ENCODE results near the gene TAS2R16.

TAS2R16 gene, protein sequence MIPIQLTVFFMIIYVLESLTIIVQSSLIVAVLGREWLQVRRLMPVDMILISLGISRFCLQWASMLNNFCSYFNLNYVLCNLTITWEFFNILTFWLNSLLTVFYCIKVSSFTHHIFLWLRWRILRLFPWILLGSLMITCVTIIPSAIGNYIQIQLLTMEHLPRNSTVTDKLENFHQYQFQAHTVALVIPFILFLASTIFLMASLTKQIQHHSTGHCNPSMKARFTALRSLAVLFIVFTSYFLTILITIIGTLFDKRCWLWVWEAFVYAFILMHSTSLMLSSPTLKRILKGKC

GRCh38 chr7:122995600-122995999, at the start of gene TAS2R16:
TAS2R16 (minus strand) TSS chr7:122995700; CDS start chr7:122995634, 66 bp downstream.
- DNase-seq = no peak

DNA sequence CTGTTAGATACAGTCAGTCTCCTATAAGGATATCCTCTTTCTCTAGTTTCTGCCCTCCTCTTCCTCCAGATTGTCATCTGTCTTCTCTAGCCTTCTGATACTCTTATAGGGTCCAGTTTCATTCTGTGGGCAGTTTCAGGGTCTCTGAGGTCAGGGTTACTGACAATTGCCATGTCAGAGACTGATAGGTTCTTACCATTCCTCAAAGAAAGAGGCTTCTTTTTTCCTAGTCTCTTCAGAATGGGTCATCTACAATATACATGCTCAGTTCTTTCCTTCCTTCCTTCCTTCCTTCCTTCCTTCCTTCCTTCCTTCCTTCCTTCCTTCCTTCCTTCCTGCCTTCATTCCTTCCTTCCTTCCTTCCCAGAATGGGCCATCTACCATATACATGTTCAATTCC, 48.1 kb upstream of the TAS2R16 start:
- no peak for DNase-seq

- DNase-seq = no peak
Measured at GRCh38 chr7:123041101-123041500, 45.6 kb upstream of the TAS2R16 start.

GRCh38 chr7:123039269-123039668, 43.8 kb upstream of the TAS2R16 start:
- DNase-seq = no peak

DNA sequence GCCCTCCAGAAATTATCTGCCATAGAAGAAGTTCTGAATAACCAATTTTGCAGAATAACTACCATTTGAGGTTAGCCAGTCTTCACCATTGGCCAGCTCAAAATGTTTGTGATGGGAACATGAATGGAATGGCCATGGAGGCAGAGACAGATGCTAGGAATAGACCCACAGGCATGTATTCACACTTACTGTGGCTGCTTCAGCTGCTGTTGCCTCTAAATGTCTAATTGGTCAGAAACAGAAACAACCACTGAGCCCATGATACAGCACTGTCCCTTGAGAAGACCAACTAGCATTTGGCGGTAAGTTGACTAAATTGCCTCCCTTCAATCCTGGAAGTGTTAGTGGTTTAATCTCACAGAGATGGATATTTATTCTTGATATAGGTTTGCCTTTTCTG, 38.6 kb upstream of the TAS2R16 start:
- DNase-seq = no peak

GRCh38 chr7:123030631-123031030, 35.1 kb upstream of the TAS2R16 start:
- DNase-seq = no peak

DNA sequence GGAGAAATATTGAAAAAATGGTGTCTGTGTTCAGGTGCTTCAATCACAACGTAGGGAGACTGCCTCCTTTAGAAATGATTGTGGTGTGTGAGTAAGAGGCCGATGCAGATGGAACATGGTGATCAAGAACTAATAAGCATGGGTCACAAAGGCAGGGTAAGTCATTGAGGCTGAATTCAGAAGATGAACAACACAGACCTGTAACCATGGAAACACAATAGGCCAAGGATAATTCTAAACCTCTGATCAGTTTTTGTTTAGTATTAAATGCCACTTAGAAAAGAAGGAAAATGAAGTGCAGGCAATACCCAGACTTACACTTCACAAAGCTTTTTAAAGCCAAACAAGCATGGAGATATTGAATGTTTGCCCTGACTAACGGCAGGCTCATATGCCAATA, 32.8 kb upstream of the TAS2R16 start:
- DNase-seq = no peak

GRCh38 chr7:123026251-123026650, 30.8 kb upstream of the TAS2R16 start:
- DNase-seq = no peak

DNA sequence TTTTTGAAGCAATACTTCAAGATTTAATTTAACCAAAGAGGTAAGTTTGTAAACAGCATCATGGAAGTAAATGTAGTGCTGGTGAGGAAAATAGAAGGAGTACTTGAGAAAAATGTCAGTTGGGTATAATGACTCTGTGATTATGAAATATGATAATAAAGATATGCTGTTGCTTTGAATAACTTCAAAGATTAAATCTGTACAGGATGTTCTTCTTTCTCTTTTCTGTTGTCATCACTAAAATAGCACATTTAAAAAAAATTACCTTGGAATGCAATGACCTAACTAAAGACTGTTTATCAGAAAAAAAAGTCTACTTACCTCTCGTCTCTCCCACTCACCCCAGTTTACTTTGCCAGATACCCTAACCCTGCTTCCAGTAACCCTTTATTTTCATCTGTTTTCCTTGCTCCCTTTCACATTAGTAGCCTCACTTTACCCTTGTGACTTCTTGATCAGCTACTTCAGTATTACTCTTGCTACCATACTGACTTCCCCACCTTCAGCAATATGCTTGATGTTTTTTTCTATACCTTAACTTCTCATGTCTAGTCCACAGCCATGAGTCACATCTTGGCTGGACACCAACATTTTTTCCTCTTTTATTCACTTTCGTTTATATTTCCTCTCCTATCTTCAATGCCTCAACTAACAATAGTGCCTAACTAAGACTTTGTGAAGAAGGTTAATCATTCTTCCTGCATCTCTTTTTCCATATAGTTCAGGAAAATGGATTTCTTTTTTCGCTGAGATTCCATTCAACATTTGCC, 29.7 kb upstream of the TAS2R16 start:
- no peak for DNase-seq

GRCh38 chr7:123023126-123023525, 27.6 kb upstream of the TAS2R16 start:
- no peak for DNase-seq

DNA sequence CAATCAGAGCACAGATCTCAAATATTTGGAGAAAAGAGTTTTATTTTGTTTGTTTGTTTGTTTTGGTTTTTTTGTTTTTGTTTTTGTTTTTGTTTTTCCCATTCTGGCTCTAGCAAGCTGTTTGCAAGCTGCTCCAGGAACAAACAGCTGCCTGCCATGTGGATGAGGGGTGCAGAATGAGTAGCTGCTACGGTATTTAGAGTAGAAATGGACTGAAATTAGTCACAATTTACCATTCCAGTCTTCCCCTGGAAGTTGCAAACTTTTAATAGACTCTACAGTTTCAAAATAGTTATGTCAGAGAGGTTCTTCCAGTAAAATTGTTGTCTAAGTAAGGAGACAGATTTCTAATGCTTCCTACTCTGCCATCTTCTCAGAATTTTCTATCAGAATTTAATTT, 27.1 kb upstream of the TAS2R16 start:
- DNase-seq = no peak

GRCh38 chr7:123012435-123012834, 16.9 kb upstream of the TAS2R16 start:
- no peak for DNase-seq

- no peak for DNase-seq
Measured at GRCh38 chr7:123011766-123012369, 16.4 kb upstream of the TAS2R16 start.

DNA sequence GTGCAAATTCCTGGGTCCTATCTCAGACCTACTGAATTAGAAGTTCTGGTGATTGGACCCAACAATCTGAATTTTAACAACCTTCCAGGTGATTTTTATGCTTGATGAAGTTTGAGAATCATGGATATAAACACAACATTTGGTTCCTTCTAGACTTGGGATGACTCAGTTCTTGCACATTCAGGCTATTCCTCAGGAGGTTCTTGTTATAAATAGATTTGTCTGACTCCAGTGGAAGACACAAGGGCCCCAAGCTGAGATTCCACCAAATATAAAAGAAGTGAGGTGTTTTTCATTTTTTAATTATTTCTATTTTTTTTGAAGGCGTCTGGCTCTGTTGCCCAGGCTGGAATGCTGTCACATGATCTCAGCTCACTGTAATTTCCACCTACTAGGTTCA, 9.4 kb upstream of the TAS2R16 start:
- no peak for DNase-seq

- DNase-seq = no peak
Measured at GRCh38 chr7:123003539-123004126, 8.1 kb upstream of the TAS2R16 start.

DNA sequence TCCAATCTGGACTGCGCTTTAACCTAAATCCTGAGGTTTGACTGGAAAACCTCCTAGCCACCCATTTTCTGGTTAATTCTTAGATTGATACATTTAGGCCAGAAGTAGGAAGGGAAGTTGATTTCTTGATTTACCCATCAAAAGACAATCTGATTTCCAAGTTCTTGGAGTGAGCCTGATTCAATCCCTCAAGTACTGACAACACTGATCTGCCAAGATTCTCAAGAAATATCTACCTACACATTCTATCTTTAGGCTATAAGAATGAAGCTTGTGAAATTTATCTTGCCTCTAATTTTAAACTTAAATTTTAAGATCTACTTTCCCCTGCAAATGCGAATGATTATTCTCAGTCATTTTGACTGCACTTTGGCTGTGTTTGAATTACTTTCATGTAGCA, 5.9 kb downstream of the TAS2R16 start:
- DNase-seq = no peak

GRCh38 chr7:122989041-122989440, 6.5 kb downstream of the TAS2R16 start:
- DNase-seq = no peak

- no peak for DNase-seq
Measured at GRCh38 chr7:122988333-122988732, 7.2 kb downstream of the TAS2R16 start.

DNA sequence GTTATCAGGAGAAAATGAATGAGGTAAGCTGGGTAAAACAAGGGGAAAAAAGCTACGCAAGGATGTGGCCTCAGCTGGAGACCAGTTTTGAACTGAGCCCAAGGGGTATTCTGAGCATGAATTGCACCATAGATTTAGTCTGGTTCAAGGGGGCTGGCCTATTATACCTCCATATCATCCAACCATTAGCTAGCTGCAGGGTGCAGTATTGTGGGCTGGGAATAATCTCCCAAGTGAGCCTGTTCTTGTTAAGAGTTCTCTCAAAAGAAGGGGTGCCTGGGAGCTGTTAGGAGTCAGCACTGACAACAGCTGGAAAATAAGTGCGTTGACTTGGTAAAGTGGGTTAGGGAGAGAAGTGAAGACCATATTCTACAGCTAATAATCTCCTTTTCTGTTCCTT, 8.0 kb downstream of the TAS2R16 start:
- no peak for DNase-seq

GRCh38 chr7:122984021-122984420, 11.5 kb downstream of the TAS2R16 start:
- no peak for DNase-seq

- no peak for DNase-seq
Measured at GRCh38 chr7:122983261-122983660, 12.2 kb downstream of the TAS2R16 start.

DNA sequence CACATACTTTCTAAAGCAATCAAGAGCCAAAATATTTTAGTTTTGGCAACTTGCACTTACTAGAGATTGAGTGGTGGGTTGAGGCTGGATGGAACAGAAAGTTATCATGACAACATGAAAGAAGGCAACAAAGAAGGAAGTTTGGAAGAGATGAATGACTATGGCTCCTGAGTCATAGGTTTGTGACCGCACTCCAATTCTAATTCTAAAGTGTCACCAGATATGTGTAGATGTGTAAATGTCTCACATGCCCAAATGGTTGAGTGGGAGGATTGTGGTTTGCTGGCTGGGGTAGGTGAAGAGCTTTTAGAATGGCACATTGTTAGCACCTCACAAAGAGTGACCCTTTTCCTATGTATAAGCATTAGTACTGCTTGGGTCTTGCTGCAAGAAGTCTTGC, 20.2 kb downstream of the TAS2R16 start:
- no peak for DNase-seq

DNA sequence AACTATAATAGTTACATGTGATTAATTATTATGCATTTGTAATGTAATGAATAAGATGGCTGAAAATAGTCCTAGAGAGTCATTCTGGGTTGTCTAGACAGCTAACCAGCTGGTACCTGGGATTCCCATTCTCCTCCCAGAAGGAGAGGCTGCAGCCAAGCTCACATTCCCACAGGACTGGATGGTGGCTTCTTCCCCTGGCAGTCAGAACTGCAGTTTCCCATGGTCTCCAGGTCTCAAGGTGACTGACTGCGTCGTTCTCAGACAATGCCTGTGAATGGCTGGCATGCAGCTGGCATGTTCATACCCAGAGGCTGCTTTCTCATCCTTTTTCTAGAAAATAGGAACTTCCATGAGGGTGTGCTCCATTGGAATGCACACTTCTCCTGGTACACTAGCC, 21.3 kb downstream of the TAS2R16 start:
- no peak for DNase-seq

- DNase-seq = no peak
Measured at GRCh38 chr7:122972056-122972455, 23.4 kb downstream of the TAS2R16 start.

Measured in bone marrow (tissue), 2 donors.